ENCODE results near the gene RAD51.

Gene RAD51

GRCh38 chr15:40723919-40724318 is 28.9 kb downstream of the RAD51 start:
- no peaks in the 10 kb centered on the region for H3K27me3 ChIP-seq
- intact Hi-C loops (cut with DNase I; ENCODE audit: low total_unique reads): no loop called here
- H3K36me3 ChIP-seq: no peaks in the 10 kb centered on the region
- H3K4me3 ChIP-seq: no peak overlapping the region
- no peaks in the 10 kb centered on the region for H3K9me3 ChIP-seq
- H3K4me1 ChIP-seq: no peaks in the 10 kb centered on the region
- no peak for DNase-seq
- TF ChIP-seq CTCF (IDR thresholded peaks at IDR 0.05): no peak
- H3K27ac ChIP-seq: no peak overlapping the region

GRCh38 chr15:40731034-40731433 is 36.1 kb downstream of the RAD51 start:
- Histone ChIP-seq H3K27ac (no peak overlapping the region), H3K9me3 (no peaks in the 10 kb centered on the region), H3K27me3 (no peaks in the 10 kb centered on the region), H3K4me1 (no peaks in the 10 kb centered on the region), H3K4me3 (no peak overlapping the region), H3K36me3 (peaks cover 22 to 54% (median 26%) of the 10 kb centered on the region in 3 donors)
- no peak for TF ChIP-seq CTCF (IDR thresholded peaks at IDR 0.05)
- DNase-seq: no peak
- intact Hi-C loops (cut with DNase I; ENCODE audit: low total_unique reads): no loop called here

- no peaks in the 10 kb centered on the region for H3K9me3 ChIP-seq
- no peak for TF ChIP-seq CTCF (IDR thresholded peaks at IDR 0.05)
- intact Hi-C loops (cut with DNase I; ENCODE audit: low total_unique reads): no loop called here
- peaks cover 48 to 93% (median 75%) of the 10 kb centered on the region in 3 donors for H3K36me3 ChIP-seq
- DNase-seq: no peak
- no peaks in the 10 kb centered on the region for H3K27me3 ChIP-seq
- no peak overlapping the region for H3K4me3 ChIP-seq
- no peaks in the 10 kb centered on the region for H3K4me1 ChIP-seq
- H3K27ac ChIP-seq: no peak overlapping the region
These were observed 41.6 kb downstream of the RAD51 start for GRCh38 chr15:40736575-40736974.

- Histone ChIP-seq H3K4me3 (no peak overlapping the region), H3K9me3 (no peaks in the 10 kb centered on the region), H3K27me3 (no peaks in the 10 kb centered on the region), H3K27ac (no peak overlapping the region), H3K36me3 (peaks cover 48 to 93% (median 80%) of the 10 kb centered on the region in 3 donors), H3K4me1 (no peaks in the 10 kb centered on the region)
- TF ChIP-seq CTCF (IDR thresholded peaks at IDR 0.05): no peak
- intact Hi-C loops (cut with DNase I; ENCODE audit: low total_unique reads): no loop called here
- DNase-seq: no peak
These were observed 42.1 kb downstream of the RAD51 start for GRCh38 chr15:40737048-40737447.

GRCh38 chr15:40739047-40739446 is 44.1 kb downstream of the RAD51 start:
- Histone ChIP-seq H3K4me3 (no peak overlapping the region), H3K27ac (no peak overlapping the region), H3K9me3 (no peaks in the 10 kb centered on the region), H3K4me1 (no peaks in the 10 kb centered on the region), H3K27me3 (no peaks in the 10 kb centered on the region), H3K36me3 (peaks cover 59 to 95% (median 91%) of the 10 kb centered on the region in 3 donors)
- no peak for TF ChIP-seq CTCF (IDR thresholded peaks at IDR 0.05)
- intact Hi-C loops (cut with DNase I; ENCODE audit: low total_unique reads): no loop called here
- no peak for DNase-seq

GRCh38 chr15:40739854-40740253 is 44.9 kb downstream of the RAD51 start:
- no peaks in the 10 kb centered on the region for H3K27me3 ChIP-seq
- TF ChIP-seq CTCF (IDR thresholded peaks at IDR 0.05): no peak
- intact Hi-C loops (cut with DNase I; ENCODE audit: low total_unique reads): no loop called here

More at GRCh38 chr15:40739854-40740253, 44.9 kb downstream of the RAD51 start:
- peaks cover 59 to 95% (median 92%) of the 10 kb centered on the region in 3 donors for H3K36me3 ChIP-seq
- H3K27ac ChIP-seq: no peak overlapping the region
- H3K4me3 ChIP-seq: no peak overlapping the region
- no peak for DNase-seq
- no peaks in the 10 kb centered on the region for H3K4me1 ChIP-seq
- no peaks in the 10 kb centered on the region for H3K9me3 ChIP-seq

Measured in tibial artery (tissue), 4 donors.